GM12873 (cell line): ENCODE data around the gene GRP.

Experiments used
- CTCF ChIP-seq: IDR thresholded peaks from 2 replicates; pipeline ENCODE4 v1.5.1; 2012; ENCODE audit warnings: low read depth, mild to moderate bottlenecking, moderate library complexity, low read length, control low read depth; ENCODE audit not compliant: insufficient read depth; ENCODE audit errors: missing control alignments

The GRP gene

GRCh38 chr18:59196161-59196725 lies 23.7 kb upstream of the GRP start:
- TF ChIP-seq CTCF, result no peak

GRCh38 chr18:59197636-59198035 lies 22.3 kb upstream of the GRP start:
- TF ChIP-seq CTCF, result no peak

GRCh38 chr18:59198215-59198614 lies 21.7 kb upstream of the GRP start:
- no peak for TF ChIP-seq CTCF

- TF ChIP-seq CTCF, result no peak
Observed at GRCh38 chr18:59200787-59201186, 19.2 kb upstream of the GRP start.

- no peak for TF ChIP-seq CTCF
Observed at GRCh38 chr18:59202258-59202820, 17.6 kb upstream of the GRP start.

- no peak for TF ChIP-seq CTCF
Observed at GRCh38 chr18:59207506-59207905, 12.5 kb upstream of the GRP start.

GRCh38 chr18:59208602-59209125 lies 11.3 kb upstream of the GRP start:
- TF ChIP-seq CTCF, result no peak
